Hematopoietic multipotent progenitor cell treated with erythropoietin and hydrocortisone succinate and interleukin-3 and kit ligand, for 15 days (in vitro differentiated cells): Measurements from ENCODE around the gene NTMT1.

Experiments
- DNase-seq: peaks from one replicate; pipeline ENCODE4 v3.0.0-alpha.2; 2015; ENCODE audit warnings: low spot score

The NTMT1 gene

GRCh38 chr9:129678844-129679243 lies 52.9 kb downstream of the NTMT1 start:
- DNase-seq, result no peak

- DNase-seq, result no peak
Measured at GRCh38 chr9:129679537-129679936, 53.6 kb downstream of the NTMT1 start.

GRCh38 chr9:129681924-129682323 lies 56.0 kb downstream of the NTMT1 start:
- no peak for DNase-seq

- DNase-seq, result no peak
Measured at GRCh38 chr9:129682381-129682780, 56.4 kb downstream of the NTMT1 start.

- DNase-seq, result no peak
Measured at GRCh38 chr9:129685220-129685932, 59.4 kb downstream of the NTMT1 start.
